GM10248 (cell line): Measurements from ENCODE around the gene ATP9A.

Experiments used
- CTCF ChIA-PET: fragments of 300-600 bp; sonication (Branson Sonifier 250); formaldehyde crosslinking; extraction: SDS; loops from one replicate; lab custom pipeline; 2021; ENCODE audit warnings: antibody characterized with exemption; lab: Yijun Ruan, JAX
- POLR2A ChIA-PET: fragments of 350-650 bp; sonication (Branson Sonifier 250); formaldehyde crosslinking; extraction: SDS; loops from one replicate; lab custom pipeline; 2020; ENCODE audit warnings: antibody characterized with exemption; lab: Yijun Ruan, JAX
- DNase-seq: peaks from one replicate; pipeline ENCODE4 v3.0.0; 2012; ENCODE audit errors: extremely low spot score
- CTCF ChIP-seq: IDR thresholded peaks from 2 replicates; pipeline ENCODE4 v1.5.1; 2012; ENCODE audit warnings: mild to moderate bottlenecking, low read depth; ENCODE audit errors: extremely low read depth, missing control alignments, control extremely low read depth

The ATP9A gene

GRCh38 chr20:51810155-51811041, 42.2 kb upstream of the ATP9A start:
- CTCF ChIA-PET: interaction anchor here (1.9 kb wide), 1 partner anchor 11 kb away, joined by 12 read pairs; no protein-coding TSS in a partner anchor
- no peak for DNase-seq
- POLR2A ChIA-PET: no interaction called here
- no peak for TF ChIP-seq CTCF

- TF ChIP-seq CTCF: no peak
- ChIA-PET CTCF (interaction anchor here (0.7 kb wide), 1 partner anchor 8 kb away, joined by 4 read pairs; no protein-coding TSS in a partner anchor), POLR2A (no interaction called here)
- DNase-seq: no peak
Measured at GRCh38 chr20:51807720-51808250, 39.6 kb upstream of the ATP9A start.

- POLR2A ChIA-PET: no interaction called here
- no peak for TF ChIP-seq CTCF
- DNase-seq: no peak
- CTCF ChIA-PET: no interaction called here
Measured at GRCh38 chr20:51804754-51805153, 36.6 kb upstream of the ATP9A start.

GRCh38 chr20:51803148-51803854, 35.1 kb upstream of the ATP9A start:
- CTCF ChIA-PET: no interaction called here

GRCh38 chr20:51802170-51802751, 34.1 kb upstream of the ATP9A start, which contains the start of gene SALL4:
SALL4 (minus strand) TSS chr20:51802521; CDS start chr20:51802408, 113 bp downstream.
- POLR2A ChIA-PET: no interaction called here
- TF ChIP-seq CTCF: no peak
- CTCF ChIA-PET: no interaction called here
- DNase-seq: no peak

More at GRCh38 chr20:51803148-51803854, 35.1 kb upstream of the ATP9A start:
- TF ChIP-seq CTCF: no peak
- POLR2A ChIA-PET: no interaction called here
- DNase-seq: no peak

GRCh38 chr20:51801823-51802123, 33.6 kb upstream of the ATP9A start:
- ChIA-PET POLR2A (no interaction called here), CTCF (no interaction called here)
- no peak for TF ChIP-seq CTCF
- no peak for DNase-seq
